ENCODE data around the gene MSX2.

DNA sequence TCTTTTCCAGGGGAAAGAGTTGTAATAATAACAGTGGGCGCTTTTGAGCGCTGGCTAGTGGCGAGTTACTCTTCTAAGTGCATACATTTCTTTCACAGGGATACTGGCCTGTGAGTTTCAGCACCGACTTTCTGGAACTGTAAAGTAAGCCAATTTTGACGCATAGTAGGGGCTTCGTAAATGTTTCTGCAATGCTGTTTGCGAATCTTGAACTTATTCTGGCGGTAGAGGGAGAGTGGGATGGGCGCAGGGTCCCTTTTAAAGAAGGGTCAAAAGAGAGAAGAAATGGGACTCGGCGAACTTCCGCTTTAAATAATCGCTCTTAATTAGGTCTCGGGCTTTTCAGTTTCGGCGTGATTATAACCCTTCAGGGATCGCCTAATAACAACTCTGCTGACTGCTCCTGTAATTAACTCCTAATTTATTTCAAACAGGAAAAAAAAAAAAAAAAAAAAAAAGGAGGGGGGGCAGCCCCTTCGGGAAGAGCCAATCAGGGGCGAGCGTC lies 351 bp upstream of the MSX2 start:
- TF ChIP-seq CTCF (conservative IDR thresholded peaks at IDR 0.05), result no peak
- TF ChIP-seq EZH2 (IDR thresholded peaks at IDR 0.05; ENCODE audit: low read depth), result no peak; the same call in 1 of the 2 replicates

All from PC-9 (cell line).